ENCODE results near the gene CWC22.

GRCh38 chr2:179954026-179954425, 53.1 kb downstream of the CWC22 start:
- TF ChIP-seq CTCF (conservative IDR thresholded peaks at IDR 0.05), result no peak
- no peak for TF ChIP-seq ZFX (IDR thresholded peaks at IDR 0.05)
